Epithelial cell of prostate (primary cell): ENCODE measurements around the gene SEPTIN2.
"Not testable (repeated sequence)": the region's sequence is repeated elsewhere in the genome, so short reads cannot be mapped to it uniquely, and the experiment has no call there.

Experiments
- DNase-seq: peaks from one replicate; pipeline ENCODE4 v3.0.0-alpha.2; 2011; ENCODE audit warnings: low read depth, low spot score
- H3K27ac ChIP-seq: fragments of 450-650 bp; 2 replicates; pipeline ENCODE4 v1.5.1; 2017; ENCODE audit warnings: mild to moderate bottlenecking

SEPTIN2 gene

DNA sequence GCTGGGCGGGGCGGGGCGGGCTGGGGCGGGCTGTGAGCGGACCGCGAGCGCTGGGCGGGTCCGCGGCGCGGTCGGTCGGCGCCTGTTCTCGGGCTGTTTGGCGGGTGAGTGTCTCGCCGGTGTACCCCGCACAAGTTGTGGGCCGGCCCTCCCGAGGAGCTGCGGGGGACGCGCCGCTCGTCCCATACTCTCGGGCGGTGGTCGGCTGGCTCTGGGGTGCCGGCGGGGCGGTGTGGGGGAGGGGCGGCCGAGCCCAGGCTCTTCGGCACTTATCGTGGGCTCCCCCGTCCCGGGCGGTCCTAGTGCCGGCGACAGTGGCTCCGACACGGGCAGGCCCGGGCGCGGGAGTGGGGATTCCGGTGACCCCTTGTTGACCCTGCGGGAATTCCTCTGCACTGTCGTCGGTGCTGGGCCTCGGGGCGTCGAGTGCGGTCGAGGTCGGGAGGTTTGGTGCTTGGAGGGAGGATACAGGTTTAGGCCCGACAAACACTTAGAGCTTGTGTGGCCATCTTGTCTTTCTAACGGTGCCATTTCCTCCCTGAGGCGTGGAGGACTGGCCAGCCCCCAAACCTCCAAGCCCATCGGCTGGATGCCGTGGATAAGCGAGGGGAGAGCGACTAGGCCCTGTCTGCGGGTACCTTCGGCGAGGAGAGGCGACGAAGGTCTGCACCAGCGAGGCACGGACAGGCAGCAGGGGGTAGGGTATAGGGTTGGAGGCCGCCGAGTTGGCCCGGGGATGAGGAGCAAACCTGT is at the start of gene SEPTIN2:
Gene SEPTIN2 (plus strand): TSS at position 47 of the 753 bp plus-strand sequence. CDS start 8,308 bp downstream, outside the sequence.
- H3K27ac ChIP-seq = peak within 1 kb of the TSS; percentile 95
- DNase-seq = no peak

DNA sequence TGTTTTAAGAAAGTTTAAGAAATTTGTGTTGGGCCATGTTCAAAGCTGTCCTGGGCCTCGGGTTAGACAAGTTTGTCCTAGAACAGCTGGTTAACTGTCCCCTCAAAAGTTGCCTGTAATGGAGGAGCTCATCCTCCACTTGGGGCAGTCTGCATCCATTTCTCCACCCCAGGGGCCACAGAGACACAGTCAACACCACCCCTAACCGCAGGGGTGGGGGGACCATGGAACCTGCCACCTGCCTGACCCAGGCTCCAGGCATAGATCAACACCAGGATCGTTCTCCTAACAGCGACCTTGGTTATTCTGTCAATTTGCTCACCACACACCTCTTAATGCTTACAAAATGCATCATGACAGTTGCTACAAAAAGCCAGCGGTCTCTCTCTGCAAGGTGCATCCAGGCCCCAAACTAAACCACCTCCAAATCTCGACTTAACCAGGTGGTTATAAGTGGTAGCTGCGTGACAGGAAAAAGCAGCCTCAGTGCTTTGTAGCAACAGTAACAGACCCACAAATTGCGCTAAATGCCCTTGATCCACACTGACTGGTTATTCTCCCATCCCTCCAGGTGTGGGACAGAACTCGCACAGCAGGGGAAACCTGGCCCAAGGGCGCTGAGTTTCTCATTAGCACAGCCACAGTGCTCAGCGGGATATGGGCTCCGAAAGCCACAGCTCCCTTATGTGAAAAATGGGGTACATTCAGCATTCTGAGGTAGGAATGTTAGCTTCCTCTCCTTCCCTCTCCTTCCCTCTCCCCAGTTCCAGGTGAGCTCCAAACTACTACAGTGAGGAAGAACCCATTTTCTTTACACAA is 48.3 kb upstream of the SEPTIN2 start:
- no peak overlapping the region for H3K27ac ChIP-seq
- DNase-seq = no peak

DNA sequence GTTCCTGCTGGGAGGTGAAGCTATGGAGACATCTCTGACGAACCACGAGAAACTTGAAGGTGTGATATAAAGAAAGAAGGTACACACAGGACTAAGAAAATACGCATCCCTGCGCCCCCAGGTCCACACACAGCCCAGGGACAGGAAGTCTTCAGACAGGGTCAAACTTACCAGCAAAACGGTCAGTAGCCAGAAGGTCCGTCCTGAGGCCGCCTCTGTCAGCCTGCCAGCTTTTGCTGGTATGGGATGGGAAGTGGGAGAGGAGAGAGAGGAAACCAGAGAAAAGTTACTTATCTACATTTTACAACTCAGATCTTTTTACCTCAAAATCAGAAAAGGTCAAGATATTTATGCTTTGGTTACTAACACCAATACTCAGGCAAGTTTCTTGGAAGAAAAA is 47.4 kb upstream of the SEPTIN2 start:
- DNase-seq = no peak
- no peak overlapping the region for H3K27ac ChIP-seq

DNA sequence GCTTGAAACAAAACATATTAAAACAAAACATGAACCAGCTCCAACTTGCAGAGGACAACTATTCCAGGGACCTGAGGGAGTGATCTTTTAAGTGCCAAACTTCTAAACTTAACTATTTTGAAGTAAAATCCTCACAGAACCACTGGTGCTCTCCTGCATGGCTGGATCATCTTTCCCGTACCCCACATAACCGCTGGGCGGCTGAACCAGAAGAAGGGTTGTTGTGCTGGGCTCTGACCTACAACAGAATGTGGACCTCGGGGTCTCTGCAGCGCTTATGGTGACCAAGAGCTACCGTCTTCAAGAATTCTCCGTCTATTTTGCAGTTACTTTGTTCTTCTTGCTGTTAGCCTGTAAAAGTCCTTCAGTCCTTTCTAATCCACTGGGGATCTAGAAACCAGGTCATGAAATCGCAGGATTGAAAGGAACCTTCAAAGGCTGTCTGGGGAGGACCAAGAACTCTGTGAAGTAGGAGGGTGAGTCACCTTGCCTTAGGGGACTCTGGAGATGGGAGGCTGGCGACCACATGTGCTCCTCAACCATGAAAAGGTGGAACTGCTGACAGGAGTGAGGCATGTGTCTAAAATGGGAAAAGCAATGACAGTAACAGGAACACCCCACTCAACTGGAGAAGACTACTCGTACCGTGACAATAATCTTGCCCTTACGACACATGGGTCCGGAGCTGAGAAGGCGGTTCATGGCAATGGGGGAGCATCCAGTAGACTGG is 46.8 kb upstream of the SEPTIN2 start:
- H3K27ac ChIP-seq = no peak overlapping the region
- DNase-seq = peak; percentile 16

DNA sequence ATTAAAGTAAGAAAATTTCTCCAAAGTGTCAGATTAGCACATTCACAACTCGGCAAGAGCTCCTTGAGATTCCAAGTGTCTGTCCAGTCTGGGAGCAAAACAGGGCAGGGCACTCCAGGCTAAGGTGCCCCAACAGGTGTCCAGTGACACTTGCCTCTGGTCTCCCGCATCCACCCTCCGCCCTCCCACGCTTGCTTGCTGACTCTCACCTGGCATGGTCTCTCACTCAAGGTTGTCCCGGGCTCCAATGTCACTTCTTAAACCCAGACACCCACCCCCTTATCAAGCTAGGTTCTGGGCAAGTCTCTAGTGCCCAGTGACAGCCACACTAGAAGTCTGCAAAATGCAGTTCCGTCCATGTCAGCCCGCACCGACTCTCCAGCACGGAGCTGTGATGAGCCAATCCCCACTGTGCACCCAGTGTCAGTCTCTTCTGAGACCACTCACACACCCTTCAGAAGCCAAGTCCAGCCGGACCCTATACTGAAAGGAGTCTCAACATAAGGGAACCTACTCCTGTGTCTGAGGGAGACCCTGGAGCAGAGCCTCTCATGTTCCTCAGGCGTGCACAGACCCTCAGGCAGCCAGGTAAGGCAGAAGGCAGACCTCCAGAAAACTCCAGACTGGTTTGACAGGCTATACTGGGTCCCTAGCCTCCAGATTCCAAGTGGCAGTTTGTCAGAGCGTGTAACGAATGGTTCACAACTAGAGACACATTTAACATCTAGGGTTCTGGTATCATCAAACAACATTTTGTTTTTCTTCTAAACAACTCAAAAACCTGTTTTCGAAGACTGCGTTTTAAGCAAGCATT is 45.8 kb upstream of the SEPTIN2 start:
- DNase-seq = no peak

DNA sequence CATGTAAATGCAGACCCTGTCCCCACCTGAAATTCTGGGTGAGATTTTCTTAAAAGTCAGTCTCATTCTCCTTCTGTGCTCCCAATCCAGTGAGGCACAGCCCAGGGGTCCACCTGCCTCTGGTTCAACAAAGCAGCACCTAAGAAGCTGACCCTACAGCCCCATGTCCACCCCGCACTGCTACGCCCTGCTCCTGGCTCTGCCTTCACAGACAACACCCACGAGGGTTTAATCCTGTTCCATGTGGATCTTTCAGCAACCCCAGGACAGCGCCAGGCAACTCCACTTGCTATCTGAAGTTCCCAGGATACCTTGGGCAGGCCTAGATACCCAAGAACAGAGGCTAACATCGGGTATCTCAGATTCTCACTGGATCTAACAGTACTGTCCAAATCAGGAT is 45.2 kb upstream of the SEPTIN2 start:
- no peak for DNase-seq
- H3K27ac ChIP-seq = no peak overlapping the region

More for the DNA sequence above, 45.8 kb upstream of the SEPTIN2 start:
- no peak overlapping the region for H3K27ac ChIP-seq

DNA sequence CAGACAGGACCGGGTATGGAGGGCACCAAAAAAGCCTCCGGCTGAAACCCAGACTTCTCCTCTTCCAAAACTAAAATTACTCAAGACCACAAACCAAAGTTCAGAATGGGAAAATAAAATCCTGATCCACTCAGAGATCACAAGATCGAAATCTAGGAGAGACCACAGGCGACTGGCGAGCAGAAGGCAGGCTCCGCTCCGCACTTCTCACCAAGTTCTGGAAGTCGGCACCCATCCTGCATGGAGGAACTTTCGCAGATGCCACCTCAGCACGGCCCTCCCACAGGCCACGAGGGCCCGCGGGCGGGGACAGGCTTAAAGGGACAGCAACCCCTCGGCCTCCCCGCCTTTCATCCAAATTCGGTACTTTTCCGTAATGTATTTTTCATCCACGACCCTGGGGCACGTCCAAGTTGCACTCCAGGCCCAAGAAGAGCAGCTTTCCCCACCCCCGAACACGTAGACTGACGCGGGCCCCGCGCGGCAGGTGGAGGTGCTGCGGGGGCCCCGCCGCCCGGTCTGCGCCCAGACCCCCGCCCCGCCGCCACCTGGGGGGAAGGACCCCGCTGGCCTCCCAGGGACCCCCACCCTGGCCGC is 43.9 kb upstream of the SEPTIN2 start:
- peak overlapping the region; percentile 66 for H3K27ac ChIP-seq
- DNase-seq = peak; percentile 8

DNA sequence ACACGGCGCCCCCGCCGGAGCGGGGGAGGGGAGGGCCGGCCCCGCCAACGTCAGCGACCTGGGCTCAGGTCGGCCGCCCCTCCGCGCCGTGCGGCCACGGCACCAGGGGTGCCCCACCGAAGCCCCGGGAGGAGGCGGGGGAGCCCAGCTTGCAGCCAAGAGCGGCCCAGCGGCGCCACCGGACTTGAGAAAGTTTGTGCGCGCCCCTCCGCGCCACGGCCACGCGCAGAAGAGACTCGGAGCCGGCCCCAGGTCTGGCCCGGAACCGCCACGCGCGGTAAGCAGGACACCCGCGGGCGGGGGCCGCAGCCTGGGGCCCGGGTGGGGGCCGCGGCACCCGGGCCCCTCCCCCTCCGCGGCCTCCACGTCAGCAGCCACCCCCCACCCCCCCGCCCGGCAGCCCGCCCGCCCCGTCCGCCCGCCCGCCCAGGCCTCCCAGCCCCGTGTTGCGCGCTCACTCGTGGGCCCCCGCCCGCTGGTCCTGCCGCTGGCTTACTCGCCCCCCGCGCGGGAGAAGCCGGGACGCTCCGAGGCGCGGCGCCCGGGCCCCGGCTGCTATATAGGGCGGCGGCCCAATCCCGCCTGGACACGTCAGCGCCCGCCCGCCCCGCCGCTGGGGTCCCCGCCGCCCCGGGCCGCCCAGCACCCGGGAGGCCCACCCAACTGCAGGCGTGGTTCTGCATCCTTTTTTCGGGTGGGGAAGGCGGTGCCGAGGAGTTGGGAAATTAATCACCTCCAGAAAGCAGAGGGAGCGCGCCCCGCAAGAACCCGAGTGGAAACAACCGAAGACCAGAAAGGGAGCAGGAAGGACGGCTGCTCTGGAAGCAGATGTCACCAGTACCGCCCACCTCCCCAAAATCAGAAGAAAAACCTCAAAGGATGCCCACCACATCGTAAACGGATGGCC is 43.2 kb upstream of the SEPTIN2 start:
- DNase-seq = no peak
- H3K27ac ChIP-seq = peak overlapping the region; percentile 66

DNA sequence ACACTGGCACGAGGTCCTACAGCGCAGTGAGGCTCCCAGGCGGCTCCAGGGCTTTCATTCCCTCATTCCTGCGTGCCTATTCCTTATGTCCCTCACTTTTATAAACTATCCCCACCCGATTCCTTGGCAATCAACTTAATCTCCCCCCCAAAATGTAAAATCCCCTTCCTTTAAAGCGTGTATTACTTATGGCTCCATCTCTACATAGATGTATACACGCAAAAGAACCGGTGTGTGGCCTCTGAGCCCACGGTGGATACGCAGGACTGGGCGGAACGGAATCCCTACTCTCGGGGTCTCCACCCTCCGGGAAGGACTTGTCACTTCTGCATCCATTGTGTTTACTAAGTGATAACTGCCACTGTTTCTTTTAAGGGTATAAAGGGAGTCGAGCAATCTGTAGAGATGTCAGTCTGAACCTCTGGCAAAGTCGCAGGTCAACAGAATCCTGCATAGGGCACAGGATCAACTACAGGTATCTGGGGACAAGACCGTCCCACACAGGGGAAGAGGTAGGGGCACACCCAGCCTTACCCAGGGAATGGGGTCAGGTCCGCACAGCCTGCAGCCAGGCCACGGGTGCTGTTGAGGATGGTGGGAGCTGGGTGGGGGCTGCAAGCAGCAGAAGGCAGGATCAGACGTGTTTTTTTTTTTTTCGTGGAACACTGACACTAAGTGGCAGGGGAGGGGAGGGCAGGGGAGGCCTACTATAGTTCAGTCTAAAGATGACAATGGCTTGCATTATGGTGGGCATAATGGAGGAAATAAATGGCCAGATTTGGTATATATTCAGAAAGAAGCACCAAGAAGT is 42.3 kb upstream of the SEPTIN2 start:
- no peak for DNase-seq
- H3K27ac ChIP-seq = peak overlapping the region; percentile 66

DNA sequence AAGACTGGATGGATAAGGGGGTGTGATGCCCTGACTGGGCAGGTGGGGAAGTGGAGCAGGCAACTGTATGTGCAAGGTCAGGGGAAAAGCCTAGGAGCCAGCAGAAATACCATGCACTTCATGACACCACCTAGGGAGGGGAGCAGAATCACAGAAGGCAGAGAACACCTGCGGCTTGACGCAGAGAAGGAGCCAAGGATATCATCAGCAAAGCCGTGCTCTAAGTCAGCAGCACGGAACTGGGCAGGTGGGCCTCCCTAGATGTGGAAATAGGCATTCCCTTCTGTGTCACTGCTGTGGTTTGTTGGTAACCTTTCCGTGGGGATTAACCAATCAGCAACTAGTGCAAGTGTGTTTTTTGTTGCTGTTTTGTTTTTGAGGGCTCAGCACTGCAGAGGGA is 41.6 kb upstream of the SEPTIN2 start:
- peak overlapping the region; percentile 66 for H3K27ac ChIP-seq
- DNase-seq = no peak

DNA sequence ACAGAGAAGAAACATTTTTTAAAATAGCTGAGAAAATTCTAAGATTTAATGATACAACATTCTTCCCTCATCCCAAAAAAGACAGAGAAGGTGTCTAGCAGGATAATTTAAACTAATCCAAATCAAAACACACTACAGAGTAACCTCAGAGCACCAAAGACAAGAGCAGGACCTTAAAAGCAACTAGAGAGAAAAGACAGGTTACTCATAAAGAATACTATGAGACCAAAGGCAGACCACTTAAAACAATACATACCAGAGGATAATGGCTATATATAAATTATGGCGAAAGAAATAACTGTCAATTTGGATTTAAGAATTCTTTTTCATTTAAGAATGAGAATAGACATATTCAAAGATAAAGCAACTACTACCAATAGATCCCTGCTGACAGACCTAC is 40.2 kb upstream of the SEPTIN2 start:
- no peak for DNase-seq
- no peak overlapping the region for H3K27ac ChIP-seq

DNA sequence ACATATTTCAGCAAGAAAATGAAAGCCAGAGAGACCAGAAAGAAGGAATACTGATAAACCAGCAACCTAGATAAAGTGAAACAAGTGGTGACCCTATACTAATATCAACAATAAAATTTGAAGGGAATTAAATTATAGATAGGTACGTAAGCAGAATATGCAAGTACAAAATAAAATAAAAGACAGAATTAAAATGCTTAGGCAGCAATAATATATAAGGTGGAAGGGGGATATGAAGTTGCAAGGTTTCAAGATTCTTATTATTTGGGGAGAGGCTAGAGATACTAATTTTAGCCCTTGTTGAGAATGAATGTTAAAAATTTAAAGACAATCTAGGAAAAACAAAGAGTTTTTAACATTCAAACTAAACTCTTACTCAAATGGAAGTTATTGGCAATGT is 39.8 kb upstream of the SEPTIN2 start:
- H3K27ac ChIP-seq = no peak overlapping the region
- no peak for DNase-seq

DNA sequence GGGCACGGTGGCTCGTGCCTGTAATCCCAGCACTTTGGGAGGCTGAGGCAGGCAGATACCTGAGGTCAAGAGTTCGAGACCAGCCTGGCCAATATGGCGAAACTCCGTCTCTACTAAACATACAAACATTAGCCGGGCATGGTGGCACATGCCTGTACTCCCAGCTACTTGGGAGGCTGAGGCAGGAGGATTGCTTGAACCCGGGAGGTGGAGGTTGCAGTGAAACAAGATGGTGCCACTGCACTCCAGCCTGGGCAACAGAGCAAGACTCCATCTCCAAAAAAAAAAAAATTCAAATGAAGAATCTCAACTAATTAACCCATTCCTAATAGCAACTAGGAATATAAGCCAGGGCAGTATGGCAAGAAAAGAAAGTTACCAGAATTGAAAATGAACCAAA is 37.4 kb upstream of the SEPTIN2 start:
- not testable (repeated sequence) for DNase-seq

DNA sequence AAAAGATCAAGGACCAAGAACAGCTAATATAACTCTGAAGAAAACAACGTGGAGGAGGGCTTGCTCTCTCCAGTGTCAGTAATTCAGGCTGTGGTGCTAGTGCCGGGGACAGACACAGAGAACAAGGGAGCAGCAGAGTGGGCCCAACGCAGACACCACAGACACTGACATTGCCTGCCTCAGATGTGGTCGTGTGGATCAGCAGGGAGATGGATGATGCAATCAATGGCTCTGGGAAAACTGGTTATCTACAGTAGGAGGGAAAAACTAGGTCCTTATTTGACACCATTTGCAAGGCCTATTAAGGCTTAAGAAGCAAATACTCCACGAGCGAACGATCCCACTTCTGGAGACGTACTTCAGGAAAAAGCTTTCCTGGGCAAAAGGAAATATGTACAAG is 36.3 kb upstream of the SEPTIN2 start:
- DNase-seq = no peak
- H3K27ac ChIP-seq = no peak overlapping the region

More for the DNA sequence above, 37.4 kb upstream of the SEPTIN2 start:
- H3K27ac ChIP-seq = not testable (repeated sequence)

DNA sequence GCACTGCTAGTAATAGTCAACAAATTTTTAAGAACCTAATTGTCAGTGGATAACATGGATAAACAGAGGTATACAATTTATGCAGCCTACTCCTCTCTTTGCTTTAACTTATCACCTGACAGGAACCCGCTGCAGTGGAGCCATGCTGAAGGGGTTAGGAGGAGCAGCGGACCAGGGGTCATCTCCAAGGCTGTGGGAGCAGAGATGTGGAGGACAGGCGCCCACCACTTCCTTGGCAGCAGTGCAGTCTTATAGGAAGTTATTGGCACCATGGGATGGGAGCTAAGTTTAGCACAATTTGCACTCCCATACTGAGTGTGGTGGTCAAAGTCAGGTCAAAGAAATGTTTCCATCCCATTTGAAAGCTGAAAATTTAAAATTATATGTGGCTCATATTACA is 35.9 kb upstream of the SEPTIN2 start:
- no peak overlapping the region for H3K27ac ChIP-seq

DNA sequence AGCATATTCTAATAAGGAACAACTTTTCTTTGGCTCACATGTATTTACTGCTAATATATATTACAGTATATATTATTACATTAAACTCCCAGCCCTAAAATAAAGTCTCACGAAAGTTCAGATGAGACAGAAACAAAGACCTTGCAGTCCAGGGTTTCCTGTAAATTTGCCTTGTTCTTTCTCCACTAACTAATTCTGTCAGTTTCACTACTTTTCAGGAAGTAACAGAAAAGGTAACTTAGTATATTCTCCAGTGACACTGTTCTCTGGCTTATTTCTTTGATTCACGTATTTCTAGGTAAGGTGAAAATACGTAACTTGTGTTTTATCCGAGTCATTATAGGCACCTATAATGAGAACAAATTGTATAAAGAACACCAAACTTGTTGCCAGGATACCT is 35.4 kb upstream of the SEPTIN2 start:
- H3K27ac ChIP-seq = no peak overlapping the region
- no peak for DNase-seq

More for the DNA sequence above, 35.9 kb upstream of the SEPTIN2 start:
- DNase-seq = no peak

DNA sequence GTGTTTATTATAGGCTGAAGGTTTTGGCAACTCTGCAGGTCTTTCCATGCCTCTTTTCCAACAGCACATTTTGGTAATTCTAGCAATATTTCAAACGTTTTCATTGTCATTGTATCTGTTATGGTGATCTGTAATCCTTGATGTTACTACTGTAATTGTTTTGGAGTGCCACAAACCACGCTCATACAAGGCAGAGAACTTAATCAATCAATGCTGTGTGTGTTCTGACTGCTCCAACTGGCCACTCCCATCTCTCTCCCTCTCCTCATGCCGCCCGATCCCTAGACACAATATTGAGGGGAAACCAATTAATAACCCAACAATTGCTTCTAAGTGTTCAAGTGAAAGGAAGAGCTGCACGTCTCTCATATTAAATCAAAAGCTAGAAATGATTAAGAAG is 33.2 kb upstream of the SEPTIN2 start:
- no peak for DNase-seq
- no peak overlapping the region for H3K27ac ChIP-seq

DNA sequence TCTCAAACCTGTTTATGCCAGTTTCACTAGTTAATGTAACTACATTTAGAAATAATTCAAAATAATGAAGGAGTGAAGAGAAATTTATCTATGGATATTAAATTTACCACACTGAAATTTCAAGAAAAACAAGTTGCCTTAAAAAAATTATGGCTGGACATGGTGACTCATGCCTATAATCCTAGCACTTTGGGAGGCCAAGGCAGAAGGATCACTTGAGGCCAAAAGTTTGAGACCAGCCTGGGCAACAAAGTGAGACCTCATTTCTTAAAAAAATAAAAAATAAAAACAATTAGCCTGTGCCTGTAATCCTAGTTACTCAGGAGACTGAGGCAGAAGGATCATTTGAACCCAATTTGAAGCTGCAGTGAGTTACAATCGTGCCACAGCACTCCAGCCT is 30.1 kb upstream of the SEPTIN2 start:
- no peak for DNase-seq
- no peak overlapping the region for H3K27ac ChIP-seq
